Activated naive CD4-positive, alpha-beta T cell treated with anti-CD3 and anti-CD28 coated beads, Interleukin-2, amount 50 U/mL, for 72 hours (primary cell): ENCODE results near the gene OR10J5. TPM values are rescaled to one million over a fixed set of nuclear protein-coding genes. Genes with fewer than 3 reads are reported as not detected.
"Not testable (repeated sequence)": the region's sequence is repeated elsewhere in the genome, so short reads cannot be mapped to it uniquely, and the experiment has no call there.

Source experiments
- ATAC-seq, 2 donors: fragments of 150-1000 bp; cut with Tn5 transposase; 2 replicates each; pipeline ENCODE4 v1.10.0; 2021; ENCODE audit warnings: mild to moderate bottlenecking in 2 of 2, moderate library complexity in 2 of 2
- DNase-seq, 2 donors: peaks; one replicate each; pipeline ENCODE4 v3.0.0; 2021 to 2022; ENCODE audit warnings: low spot score in 2 of 2
- H3K27ac Mint-ChIP-seq, 2 donors: one replicate each; pipeline ENCODE4 v1.8.0; 2022; ENCODE audit warnings: mild to moderate bottlenecking in 2 of 2, mixed read lengths in 2 of 2
- H3K36me3 Mint-ChIP-seq, 2 donors: one replicate each; pipeline ENCODE4 v1.8.0; 2022; ENCODE audit warnings: mixed read lengths in 2 of 2
- H3K9me3 Mint-ChIP-seq, 2 donors: one replicate each; pipeline ENCODE4 v1.8.0; 2022; ENCODE audit warnings: mixed read lengths in 2 of 2
- total RNA-seq, 2 donors: library from RNA; stranded (reverse); gene quantifications; one replicate each; pipeline ENCODE4 v1.2.3, GENCODE V29; 2022

Gene OR10J5
- total RNA-seq, 2 donors from 2014 or later, result not detected

- H3K27ac Mint-ChIP-seq, result no peak overlapping the region
- no peak for ATAC-seq
- peaks cover 16 to 23% of the 10 kb centered on the region in 2 donors for H3K36me3 Mint-ChIP-seq
Measured at GRCh38 chr1:159501082-159501481, 34.7 kb downstream of the OR10J5 start.

DNA sequence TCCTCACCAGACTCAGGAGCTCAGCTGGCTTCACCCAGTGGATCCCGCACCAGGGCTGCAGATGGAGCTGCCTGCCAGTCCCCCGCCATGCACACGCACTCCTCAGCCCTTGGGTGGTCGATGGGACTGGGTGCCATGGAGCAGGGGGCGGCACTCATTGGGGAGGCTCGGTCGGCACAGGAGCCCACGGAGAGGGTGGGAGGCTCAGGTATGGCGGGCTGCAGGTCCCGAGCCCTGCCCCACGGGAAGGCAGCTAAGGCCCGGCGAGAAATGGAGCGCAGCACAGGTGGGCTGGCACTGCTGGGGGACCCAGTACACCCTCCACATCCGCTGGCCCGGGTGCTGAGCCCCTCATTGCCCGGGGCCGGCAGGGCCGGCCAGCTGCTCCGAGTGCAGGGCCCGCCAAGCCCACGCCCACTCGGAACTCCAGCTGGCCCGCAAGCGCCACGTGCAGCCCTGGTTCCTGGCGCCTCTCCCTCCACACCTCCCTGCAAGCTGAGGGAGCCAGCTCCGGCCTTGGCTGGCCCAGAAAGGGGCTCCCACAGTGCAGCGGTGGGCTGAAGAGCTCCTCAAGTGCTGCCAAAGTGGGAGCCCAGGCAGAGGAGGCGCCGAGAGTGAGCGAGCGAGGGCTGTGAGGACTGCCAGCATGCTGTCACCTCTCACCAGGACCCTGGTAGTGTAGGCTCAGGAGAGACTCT lies 41.1 kb downstream of the OR10J5 start:
- H3K27ac Mint-ChIP-seq, DNase-seq, ATAC-seq: not testable (repeated sequence)
- H3K36me3 Mint-ChIP-seq, result peaks cover 6 to 12% of the 10 kb centered on the region in 2 donors
- H3K9me3 Mint-ChIP-seq, result peaks cover 13 to 18% of the 10 kb centered on the region in 2 donors

More at GRCh38 chr1:159501082-159501481, 34.7 kb downstream of the OR10J5 start:
- H3K9me3 Mint-ChIP-seq, result peaks cover 21 to 26% of the 10 kb centered on the region in 2 donors
- DNase-seq, result no peak

- Mint-ChIP-seq H3K27ac (no peak overlapping the region), H3K36me3 (no peaks in the 10 kb centered on the region), H3K9me3 (peaks cover 3 to 12% of the 10 kb centered on the region in 2 donors)
- no peak for DNase-seq
- no peak for ATAC-seq
Measured at GRCh38 chr1:159493354-159493753, 42.5 kb downstream of the OR10J5 start.

GRCh38 chr1:159492575-159493323 lies 43.1 kb downstream of the OR10J5 start:
- Mint-ChIP-seq H3K9me3 (peaks cover 3 to 6% of the 10 kb centered on the region in 2 donors), H3K36me3 (no peaks in the 10 kb centered on the region), H3K27ac (no peak overlapping the region)
- no peak for ATAC-seq
- no peak for DNase-seq

Other genes starting within 250 kb of the OR10J5 start
- gene FCER1A, start 233.7 kb downstream of the OR10J5 start, total RNA-seq, result under 1 TPM; 0.20 to 0.21 TPM
- not detected for gene OR10J4, start 103.8 kb downstream of the OR10J5 start, total RNA-seq
- gene OR10J1, start 96.3 kb downstream of the OR10J5 start, total RNA-seq, result not detected
- gene APCS, start 51.8 kb upstream of the OR10J5 start, total RNA-seq, result not detected
- not detected for gene CRP, start 178.6 kb upstream of the OR10J5 start, total RNA-seq
- gene DUSP23, start 245.0 kb upstream of the OR10J5 start, total RNA-seq, result 10 to 100 TPM; 16.8 to 24.4 TPM